NK-92 treated with Interleukin-12 subunit alpha and Interleukin-12 subunit beta, amount 100 ng/mL, for 24 hours (cell line): ENCODE data around the gene EMID1.
A peak's percentile ranks its signal among the peaks of the same experiment; 100 is the strongest.

Source experiments
- DNase-seq: peaks from one replicate; lab custom pipeline; 2025; lab: John Stamatoyannopoulos, UW

Gene EMID1

GRCh38 chr22:29195118-29195963 lies 10.4 kb upstream of the EMID1 start:
- no peak for DNase-seq

- no peak for DNase-seq
These were observed 9.6 kb upstream of the EMID1 start for GRCh38 chr22:29195964-29196666.

GRCh38 chr22:29197096-29197495 lies 8.6 kb upstream of the EMID1 start:
- no peak for DNase-seq

GRCh38 chr22:29198240-29198639 lies 7.5 kb upstream of the EMID1 start:
- DNase-seq, result no peak

GRCh38 chr22:29199702-29200400 lies 5.8 kb upstream of the EMID1 start:
- no peak for DNase-seq

- DNase-seq, result no peak
These were observed 4.8 kb upstream of the EMID1 start for GRCh38 chr22:29200901-29201300.

- no peak for DNase-seq
These were observed 3.9 kb upstream of the EMID1 start for GRCh38 chr22:29201782-29202181.

- DNase-seq, result peak; percentile 61
These were observed 3.2 kb upstream of the EMID1 start for GRCh38 chr22:29202212-29203192.

GRCh38 chr22:29203488-29204454 lies 1.9 kb upstream of the EMID1 start:
- DNase-seq, result no peak

- DNase-seq, result no peak
These were observed 1.1 kb upstream of the EMID1 start for GRCh38 chr22:29204455-29205183.

GRCh38 chr22:29205252-29205593 lies 473 bp upstream of the EMID1 start:
- DNase-seq, result no peak

- DNase-seq, result no peak
These were observed 911 bp downstream of the EMID1 start for GRCh38 chr22:29206372-29207242.

GRCh38 chr22:29207243-29207550 lies 1.5 kb downstream of the EMID1 start:
- no peak for DNase-seq

- DNase-seq, result no peak
These were observed 2.1 kb downstream of the EMID1 start for GRCh38 chr22:29207562-29208501.

GRCh38 chr22:29208502-29208862 lies 2.8 kb downstream of the EMID1 start:
- no peak for DNase-seq

GRCh38 chr22:29208879-29209623 lies 3.4 kb downstream of the EMID1 start:
- no peak for DNase-seq

GRCh38 chr22:29209624-29209929 lies 3.9 kb downstream of the EMID1 start:
- no peak for DNase-seq
